SK-N-SH (cell line): ENCODE results near the gene ATP6V1B1. TPM values are rescaled to one million over a fixed set of nuclear protein-coding genes. Genes with fewer than 3 reads are reported as not detected.

Experiments
- CTCF ChIA-PET: fragments of 300-600, 350-600 bp; formaldehyde crosslinking; extraction: SDS; loops from one replicate; lab custom pipeline; 2021; lab: Yijun Ruan, JAX
- POLR2A ChIA-PET: fragments of 350-600 bp; sonication (Branson Sonifier 250); formaldehyde crosslinking; extraction: SDS; loops from one replicate; lab custom pipeline; 2020; ENCODE audit warnings: antibody characterized with exemption, inconsistent platforms; lab: Yijun Ruan, JAX
- DNase-seq: peaks from one replicate; pipeline ENCODE4 v3.0.0; 2012
- H2AFZ ChIP-seq: fragments of 200-600 bp; sonication (generic); 2 replicates; pipeline ENCODE4 v1.8.1; 2016; ENCODE audit warnings: antibody characterized with exemption, mild to moderate bottlenecking, low read depth
- H3F3A ChIP-seq: fragments of 200-600 bp; sonication (generic); replicated peaks from 2 replicates; pipeline ENCODE3; 2016; ENCODE audit warnings: antibody characterized with exemption, mild to moderate bottlenecking; ENCODE audit not compliant: insufficient read depth
- H3K27ac ChIP-seq, 2 experiments: fragments of 200-500 bp in 1 of 2; fragments of 200-600 bp in 1 of 2; sonication (Bioruptor generic) in 1 of 2; sonication (generic), shearing (Covaris generic) in 1 of 2; 2 replicates each; pipeline versions ENCODE4 v1.5.1 to v1.6.1; 2014 to 2016; ENCODE audit warnings: low read depth in 2 of 2, inconsistent platforms in 1 of 2, low read length in 1 of 2, mild to moderate bottlenecking in 1 of 2, mixed read lengths in 1 of 2
- H3K27me3 ChIP-seq: fragments of 200-600 bp; sonication (generic), shearing (Covaris generic); 2 replicates; pipeline ENCODE4 v1.6.1; 2016; ENCODE audit warnings: mixed run types; ENCODE audit not compliant: insufficient read depth
- H3K36me3 ChIP-seq, 2 experiments: fragments of 200-500 bp in 1 of 2; fragments of 200-600 bp in 1 of 2; sonication (Bioruptor generic) in 1 of 2; sonication (generic) in 1 of 2; replicated peaks in 1 of 2; 2 replicates each; pipeline versions ENCODE3 to v1.5.1; 2014 to 2016; ENCODE audit warnings: low read length in 1 of 2, mild to moderate bottlenecking in 1 of 2; ENCODE audit not compliant: insufficient read depth in 2 of 2, control insufficient read depth in 1 of 2
- H3K4me1 ChIP-seq, 2 experiments: fragments of 200-500 bp in 1 of 2; fragments of 200-600 bp in 1 of 2; sonication (Bioruptor generic) in 1 of 2; sonication (generic), shearing (Covaris generic) in 1 of 2; 2 replicates each; pipeline versions ENCODE4 v1.5.1 to v1.6.1; 2014 to 2016; ENCODE audit warnings: low read depth in 1 of 2, low read length in 1 of 2, mixed run types in 1 of 2; ENCODE audit not compliant: insufficient read depth in 2 of 2, control insufficient read depth in 1 of 2
- H3K4me2 ChIP-seq: fragments of 200-600 bp; sonication (generic), shearing (Covaris generic); 2 replicates; pipeline ENCODE4 v1.6.1; 2017; ENCODE audit warnings: mixed run types
- H3K4me3 ChIP-seq, 2 experiments: fragments of 200-500 bp in 1 of 2; fragments of 200-600 bp in 1 of 2; sonication (Bioruptor generic) in 1 of 2; sonication (generic), shearing (Covaris generic) in 1 of 2; 2 replicates each; pipeline versions ENCODE4 v1.5.1 to v1.8.1; 2014 to 2016; ENCODE audit warnings: low read depth in 2 of 2, inconsistent platforms in 1 of 2, low read length in 1 of 2, mild to moderate bottlenecking in 1 of 2, mixed read lengths in 1 of 2, moderate library complexity in 1 of 2
- H3K79me2 ChIP-seq: fragments of 200-600 bp; sonication (generic); 2 replicates; pipeline ENCODE4 v1.8.1; 2017; ENCODE audit warnings: mild to moderate bottlenecking; ENCODE audit not compliant: insufficient read depth
- H3K9ac ChIP-seq: fragments of 200-600 bp; sonication (generic); 2 replicates; pipeline ENCODE4 v1.6.1; 2017; ENCODE audit warnings: mixed run types
- H3K9me2 ChIP-seq: fragments of 200-600 bp; sonication (generic); 2 replicates; pipeline ENCODE4 v1.6.1; 2017; ENCODE audit warnings: mixed run types
- H3K9me3 ChIP-seq: fragments of 200-600 bp; sonication (generic); 2 replicates; pipeline ENCODE4 v1.6.1; 2017; ENCODE audit warnings: mixed run types, mild to moderate bottlenecking, moderate library complexity
- H4K20me1 ChIP-seq: fragments of 200-600 bp; sonication (generic); 2 replicates; pipeline ENCODE4 v1.6.1; 2017; ENCODE audit warnings: mild to moderate bottlenecking, mixed run types; ENCODE audit not compliant: insufficient read depth
- CTCF ChIP-seq: fragments of 200-600 bp; sonication (generic); IDR thresholded peaks from 2 replicates; pipeline ENCODE4 v1.6.1; 2017; ENCODE audit warnings: antibody characterized with exemption, mild to moderate bottlenecking, moderate library complexity
- ELF1 ChIP-seq: IDR thresholded peaks from 2 replicates; pipeline ENCODE4 v1.4.0; 2012
- FOSL2 ChIP-seq: IDR thresholded peaks from 2 replicates; pipeline ENCODE4 v1.4.0; 2012; ENCODE audit warnings: low read depth, mild to moderate bottlenecking, moderate library complexity, borderline replicate concordance
- FOXJ3 ChIP-seq: sonication (generic); formaldehyde crosslinking; IDR thresholded peaks from 2 replicates; pipeline ENCODE4 v1.5.1; 2020; ENCODE audit warnings: mild to moderate bottlenecking, missing genetic modification reagents
- GATA2 ChIP-seq: sonication (generic); formaldehyde crosslinking; IDR thresholded peaks from 2 replicates; pipeline ENCODE4 v1.5.0; 2020; ENCODE audit warnings: mild to moderate bottlenecking, missing genetic modification reagents
- MAX ChIP-seq: IDR thresholded peaks from 2 replicates; pipeline ENCODE4 v1.4.0; 2012; ENCODE audit warnings: low read depth
- MXI1 ChIP-seq: IDR thresholded peaks from 2 replicates; pipeline ENCODE4 v1.6.1; 2012; ENCODE audit warnings: mild to moderate bottlenecking, low read depth, low read length, improper control_type of control experiment
- RCOR1 ChIP-seq: fragments of 150-350 bp; IDR thresholded peaks from 2 replicates; pipeline ENCODE4 v1.6.1; 2017; ENCODE audit warnings: antibody characterized with exemption, low read length
- REST ChIP-seq: IDR thresholded peaks from 2 replicates; pipeline ENCODE4 v1.6.1; 2012; ENCODE audit warnings: mild to moderate bottlenecking, low read depth, low read length, moderate library complexity
- RFX5 ChIP-seq: IDR thresholded peaks from 2 replicates; pipeline ENCODE4 v1.6.1; 2012; ENCODE audit warnings: mild to moderate bottlenecking, improper control_type of control experiment, low read length
- RXRA ChIP-seq: IDR thresholded peaks from 2 replicates; pipeline ENCODE4 v1.4.0; 2012; ENCODE audit warnings: low read depth, mild to moderate bottlenecking, borderline replicate concordance
- SIN3A ChIP-seq: IDR thresholded peaks from 2 replicates; pipeline ENCODE4 v1.6.1; 2012; ENCODE audit warnings: low read depth, mild to moderate bottlenecking, low read length, moderate library complexity, borderline replicate concordance
- TAF1 ChIP-seq: IDR thresholded peaks from 2 replicates; pipeline ENCODE4 v1.6.1; 2012; ENCODE audit warnings: low read depth, mild to moderate bottlenecking, low read length, moderate library complexity, borderline replicate concordance
- TEAD4 ChIP-seq: IDR thresholded peaks from 2 replicates; pipeline ENCODE4 v1.4.0; 2012; ENCODE audit warnings: mild to moderate bottlenecking, borderline replicate concordance; ENCODE audit not compliant: insufficient read depth
- YY1 ChIP-seq: IDR thresholded peaks from 2 replicates; pipeline ENCODE4 v1.4.0; 2012; ENCODE audit warnings: low read depth, mild to moderate bottlenecking
- ZBTB33 ChIP-seq: IDR thresholded peaks from 2 replicates; pipeline ENCODE4 v1.4.0; 2012; ENCODE audit warnings: low read depth, borderline replicate concordance
- WGBS: methylation state at CpG from one replicate; pipeline ENCODE4 v1.1.6; 2017; ENCODE audit warnings: low lambda C conversion rate; 5-methylcytosine and 5-hydroxymethylcytosine counted together
- polyA plus RNA-seq, 3 experiments: library from polyadenylated mRNA; depleted of rRNA; stranded (reverse); fragments of >200 nt; gene quantifications; 2 replicates each; pipeline ENCODE4 v1.2.3, GENCODE V29; 2012

ATP6V1B1 gene
- polyA plus RNA-seq, 1 of the 3 experiments (the other 2 are of a cell fraction), result 4.9 TPM

- no peaks in the 10 kb centered on the region for H3K9me2 ChIP-seq
- H4K20me1 ChIP-seq, result no peaks in the 10 kb centered on the region
- no peak for TF ChIP-seq MXI1
- TF ChIP-seq MAX, result no peak
- TF ChIP-seq RXRA, result no peak
- TF ChIP-seq RCOR1, result no peak
- no peak for TF ChIP-seq GATA2 (CRISPR knock-in tag)
- no peak for TF ChIP-seq REST
- TF ChIP-seq YY1, result no peak
- TF ChIP-seq CTCF, result no peak
- no peak for TF ChIP-seq ZBTB33
- TF ChIP-seq FOSL2, result no peak
- no peak for TF ChIP-seq FOXJ3 (CRISPR knock-in tag)
- TF ChIP-seq SIN3A, result no peak
- no peak for TF ChIP-seq TAF1
- no peak for TF ChIP-seq ELF1
- TF ChIP-seq TEAD4, result no peak
- no peak for TF ChIP-seq RFX5
- no peak overlapping the region for H3K4me2 ChIP-seq
- H3K9ac ChIP-seq, result no peak overlapping the region
- H3K79me2 ChIP-seq, result no peaks in the 10 kb centered on the region
- H3F3A ChIP-seq, result no peaks in the 10 kb centered on the region
- no peak overlapping the region for H3K27ac ChIP-seq
- WGBS, result 88% methylated on average over 6 of the region's 9 CpGs
- H3K27me3 ChIP-seq, result no peaks in the 10 kb centered on the region
- H3K36me3 ChIP-seq, result peaks cover 0 to 9% of the 10 kb centered on the region in 2 experiments
- no peak for DNase-seq
- H2AFZ ChIP-seq, result no peak overlapping the region
- ChIA-PET POLR2A (no interaction called here), CTCF (interaction anchor here (0.6 to 2.3 kb wide), 7 partner anchors 11 to 234 kb away, joined by 3 to 9 read pairs (median 3); no protein-coding TSS in a partner anchor)
- no peak overlapping the region for H3K4me3 ChIP-seq
- peaks cover 0 to 2% of the 10 kb centered on the region in 2 experiments; a peak in 1 of 4 replicates for H3K4me1 ChIP-seq
- no peaks in the 10 kb centered on the region for H3K9me3 ChIP-seq
Observed at GRCh38 chr2:70931376-70932000, 4.2 kb upstream of the ATP6V1B1 start.
